Limb (tissue), 2 donors: Measurements from ENCODE around the gene SLC31A1.
"Not testable (repeated sequence)": the region's sequence is repeated elsewhere in the genome, so short reads cannot be mapped to it uniquely, and the experiment has no call there.

Experiments
- DNase-seq, 2 donors: peaks; one replicate each; pipeline ENCODE4 v3.0.0-alpha.2; 2016; ENCODE audit errors: extremely low spot score in 2 of 2

SLC31A1 gene

DNA sequence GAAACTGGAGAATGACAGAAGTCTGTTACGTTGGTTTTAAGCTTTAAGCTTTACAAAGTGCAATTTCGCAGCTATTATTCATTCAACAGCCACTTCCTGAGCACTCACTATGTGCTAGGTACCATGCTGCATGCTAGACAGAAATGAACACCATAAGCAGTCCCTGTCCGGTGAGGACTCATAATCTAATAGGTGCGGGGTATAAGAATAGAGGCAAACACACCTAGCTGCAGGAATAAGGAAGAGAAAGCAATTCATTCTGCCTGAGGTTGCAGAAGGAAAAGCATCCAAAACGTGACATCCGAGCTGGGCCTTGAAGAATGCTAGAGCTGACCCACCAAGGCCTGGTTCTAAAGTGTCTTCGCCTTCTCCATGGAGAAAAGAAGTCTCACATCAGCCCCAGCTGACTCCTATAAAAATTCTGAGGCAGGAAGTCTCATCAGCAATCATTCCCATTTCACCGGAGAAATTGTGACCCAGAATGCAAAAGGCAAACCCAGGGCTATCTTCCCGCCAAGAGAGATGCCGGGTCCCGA, 809 bp upstream of the SLC31A1 start:
- no peak for DNase-seq

DNA sequence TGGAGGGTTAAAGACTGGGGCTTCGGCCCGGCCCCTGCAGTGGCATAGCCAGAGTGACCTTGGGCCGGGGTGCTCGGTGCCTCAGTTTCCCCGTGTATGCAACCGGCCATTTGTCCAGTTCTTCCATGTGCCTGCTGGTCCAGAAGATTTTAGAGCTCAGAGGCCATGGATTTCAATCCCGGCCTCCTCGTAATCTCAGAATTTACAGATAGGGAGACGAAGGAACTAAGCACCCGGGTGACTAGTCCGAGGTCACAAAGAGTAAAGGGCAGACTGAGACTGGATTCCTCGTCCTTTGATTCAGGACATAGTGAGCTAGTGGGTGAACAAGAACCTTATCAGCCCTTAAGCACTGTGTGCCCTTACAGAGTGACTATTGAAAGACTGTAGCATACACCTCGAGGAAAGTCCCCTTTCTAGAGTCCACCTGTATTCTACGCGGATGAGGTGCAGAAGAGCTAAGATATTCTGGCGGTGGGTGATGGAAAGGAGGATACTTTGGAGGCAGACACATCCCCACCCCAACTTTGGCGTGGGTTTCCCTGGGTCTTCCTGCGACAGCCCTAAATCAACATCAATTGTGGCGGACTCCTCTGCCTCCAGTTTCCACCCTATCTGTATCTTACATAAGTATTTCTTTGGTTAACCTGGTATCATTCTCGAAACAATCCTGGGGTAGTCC, 597 bp downstream of the SLC31A1 start:
- no peak for DNase-seq

DNA sequence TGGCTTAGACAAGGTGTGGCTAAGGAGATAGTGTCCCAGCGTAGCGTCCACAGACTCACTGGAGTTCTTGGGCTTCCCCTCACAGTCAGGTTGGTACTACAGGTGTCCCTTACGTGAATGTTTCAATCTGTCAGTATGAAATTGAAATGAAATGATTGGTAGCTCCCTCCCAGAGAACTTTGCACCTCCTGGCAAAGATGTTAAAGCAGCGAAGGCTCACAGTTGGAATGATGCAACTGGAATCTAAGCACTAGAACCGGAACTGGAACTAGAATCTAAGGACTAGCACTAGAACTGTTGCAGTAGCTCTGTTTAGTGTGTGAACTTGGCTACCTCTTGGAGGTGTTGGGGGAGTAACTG, 1.1 kb downstream of the SLC31A1 start:
- no peak for DNase-seq

DNA sequence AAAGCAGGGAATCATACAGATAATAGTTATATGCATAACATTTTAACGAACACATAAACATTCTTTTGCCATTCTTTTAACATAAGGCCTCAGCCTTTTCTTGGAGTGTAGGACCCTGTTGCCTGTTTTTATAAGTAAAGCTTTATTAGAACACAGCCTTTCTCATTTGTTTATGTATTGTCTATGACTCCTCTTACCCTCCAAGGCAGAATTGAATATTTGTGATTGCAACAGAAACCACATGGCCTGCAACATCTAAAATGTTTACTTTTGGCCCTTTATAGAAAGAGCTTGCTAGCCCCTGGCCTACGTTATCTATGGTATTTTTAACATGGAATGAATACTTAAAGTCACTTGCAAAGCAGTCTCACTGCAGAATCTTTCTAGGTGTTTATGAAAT, 2.6 kb downstream of the SLC31A1 start:
- DNase-seq = no peak

DNA sequence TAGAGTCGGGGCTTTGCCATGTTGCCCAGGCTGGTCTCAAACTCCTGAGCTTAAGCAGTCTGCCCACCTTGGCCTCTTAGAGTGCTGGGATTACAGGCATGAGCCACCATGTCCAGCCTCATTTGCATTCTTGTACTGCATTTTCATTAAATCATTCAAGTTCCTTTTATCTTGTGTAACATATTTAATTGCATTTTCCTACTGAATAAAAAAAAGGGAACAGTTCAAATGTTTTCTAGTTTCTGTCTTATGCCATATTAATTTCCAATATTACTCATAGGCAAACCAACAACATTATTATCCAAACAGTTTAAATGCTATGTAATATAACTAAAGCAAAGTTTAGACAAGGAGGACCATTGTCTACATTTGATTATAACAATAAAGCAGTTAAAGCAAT, 6.1 kb downstream of the SLC31A1 start:
- DNase-seq = no peak

DNA sequence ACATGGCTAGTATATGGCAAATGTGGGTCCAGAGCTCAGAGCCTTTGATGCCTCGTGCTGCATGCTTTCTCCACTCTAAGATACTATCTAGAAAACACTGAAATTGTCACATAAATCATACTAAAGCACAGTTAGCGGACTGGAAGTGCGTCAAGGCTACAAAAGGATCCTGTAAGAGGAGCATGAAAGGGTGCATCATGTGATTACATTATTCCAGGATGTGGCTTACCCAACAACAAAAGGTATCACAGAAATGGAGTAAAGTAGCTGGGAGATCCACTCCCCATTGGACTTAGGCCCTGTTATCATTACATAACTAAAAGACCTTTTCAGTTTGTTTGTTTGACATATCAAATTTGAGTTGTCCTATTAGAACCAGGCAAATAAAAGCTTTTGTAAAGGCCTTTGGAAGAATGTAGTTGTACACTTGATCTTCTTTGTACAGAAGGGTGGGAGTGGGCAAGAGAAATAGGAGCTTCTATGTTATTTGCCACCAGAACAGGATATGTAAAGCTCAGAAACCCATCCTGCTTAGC, 6.9 kb downstream of the SLC31A1 start:
- DNase-seq = no peak

DNA sequence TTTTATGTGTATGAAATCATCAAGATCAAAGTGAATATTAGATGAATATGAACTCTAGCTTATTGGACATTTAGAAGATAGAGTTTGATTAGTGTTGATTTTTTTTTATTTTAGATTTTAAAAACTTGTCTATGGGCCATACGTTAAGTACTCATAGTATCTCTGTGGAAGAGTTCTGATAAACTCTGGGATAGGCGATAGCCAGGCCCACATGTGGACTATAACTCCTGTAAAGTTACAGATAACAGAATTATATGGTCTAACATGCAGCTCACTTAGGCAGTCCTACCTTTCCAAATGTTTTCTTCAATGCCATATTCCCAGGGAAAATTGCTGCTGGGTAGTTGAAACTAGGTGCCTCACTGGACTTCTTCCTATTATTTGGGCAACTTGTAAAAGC, 10.4 kb downstream of the SLC31A1 start:
- no peak for DNase-seq

DNA sequence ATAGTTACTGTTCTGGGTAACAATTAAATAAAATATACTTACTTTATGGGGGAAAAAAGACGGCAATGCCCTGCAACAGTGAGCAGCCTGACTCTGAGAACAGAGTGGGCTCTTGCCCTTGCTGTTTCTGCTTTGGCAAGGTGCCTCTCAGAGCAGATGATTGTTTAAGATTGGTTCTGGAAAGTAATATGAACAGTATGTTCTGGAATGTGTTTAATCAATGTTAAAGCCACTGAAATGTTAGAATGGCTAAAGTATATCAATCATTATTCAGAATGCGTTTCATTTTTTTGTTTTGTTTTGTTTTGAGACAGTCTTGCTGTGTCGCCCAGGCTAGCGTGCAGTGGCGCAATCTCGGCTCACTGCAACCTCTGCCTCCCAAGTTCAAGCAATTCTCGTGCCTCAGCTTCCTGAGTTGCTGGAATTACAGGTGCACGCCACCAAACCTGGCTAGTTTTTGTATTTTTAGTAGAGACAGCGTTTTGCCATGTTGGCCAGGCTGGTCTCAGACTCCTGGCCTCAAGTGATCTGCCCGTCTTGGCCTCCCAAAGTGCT, 14.4 kb downstream of the SLC31A1 start:
- DNase-seq = not testable (repeated sequence)

DNA sequence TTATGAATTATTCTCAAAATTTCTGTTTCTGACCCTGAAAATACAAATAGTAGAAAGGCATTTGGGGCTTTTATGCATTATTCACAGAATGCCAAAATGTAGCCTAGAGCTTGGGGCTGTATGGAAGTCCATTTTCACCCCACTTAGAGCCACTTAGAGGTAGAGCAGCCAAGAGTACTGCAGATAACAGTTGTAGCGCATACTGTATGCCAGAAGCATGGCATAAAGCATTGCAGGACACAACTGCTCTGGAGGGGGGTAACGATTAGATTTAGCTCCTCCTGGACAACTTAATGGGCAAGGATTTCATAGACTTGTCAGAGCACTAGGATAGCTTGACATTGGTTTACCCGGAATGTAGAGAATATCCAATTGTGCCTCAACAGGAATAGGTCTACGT, 15.7 kb downstream of the SLC31A1 start:
- no peak for DNase-seq

DNA sequence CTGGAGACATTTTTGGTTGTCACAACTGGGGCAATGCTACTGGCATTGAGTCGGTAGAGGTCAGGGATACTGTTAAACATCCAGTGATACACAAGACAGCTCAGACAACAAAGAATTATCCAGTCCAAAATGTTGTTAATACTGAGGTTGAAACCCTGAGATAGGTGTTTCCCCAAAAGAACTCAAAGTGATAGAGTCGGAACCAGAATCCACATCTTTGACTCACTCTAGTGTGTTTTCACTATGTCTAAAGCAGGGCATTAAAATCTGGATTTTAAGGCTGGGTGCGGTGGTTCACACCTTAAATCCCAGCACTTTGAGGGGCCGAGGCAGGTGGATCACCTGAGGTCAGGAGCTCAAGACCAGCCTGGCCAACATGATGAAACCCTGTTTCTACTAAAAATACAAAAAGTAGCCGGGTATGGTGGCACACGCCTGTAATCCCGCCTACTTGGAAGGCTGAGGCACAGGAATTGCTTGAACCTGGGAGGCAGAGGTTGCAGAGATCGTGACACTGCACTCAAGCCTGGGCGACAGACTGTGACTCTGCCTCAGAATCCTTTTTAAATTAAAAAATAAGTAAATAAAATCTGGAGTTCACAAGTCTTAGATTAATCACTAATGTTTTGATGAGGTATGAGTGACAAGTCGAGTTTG, 17.0 kb downstream of the SLC31A1 start:
- no peak for DNase-seq

DNA sequence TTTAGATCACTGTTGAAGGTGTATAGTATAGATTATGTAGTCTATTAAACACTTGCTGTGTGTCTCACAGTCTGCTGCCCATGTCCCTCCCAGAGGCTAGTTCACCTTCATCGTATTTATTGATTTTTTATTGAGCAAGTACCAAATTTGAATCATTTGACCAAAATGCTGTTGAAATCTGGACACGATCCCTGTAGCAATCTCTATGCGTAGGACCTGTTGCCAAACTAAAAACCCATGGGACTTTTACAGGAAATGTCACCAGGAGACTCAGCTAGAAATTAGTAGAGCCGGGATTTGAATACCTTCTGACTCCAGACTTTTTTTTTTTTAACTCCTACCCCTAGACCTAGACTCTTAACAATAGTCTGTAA, 17.5 kb downstream of the SLC31A1 start:
- DNase-seq = no peak

DNA sequence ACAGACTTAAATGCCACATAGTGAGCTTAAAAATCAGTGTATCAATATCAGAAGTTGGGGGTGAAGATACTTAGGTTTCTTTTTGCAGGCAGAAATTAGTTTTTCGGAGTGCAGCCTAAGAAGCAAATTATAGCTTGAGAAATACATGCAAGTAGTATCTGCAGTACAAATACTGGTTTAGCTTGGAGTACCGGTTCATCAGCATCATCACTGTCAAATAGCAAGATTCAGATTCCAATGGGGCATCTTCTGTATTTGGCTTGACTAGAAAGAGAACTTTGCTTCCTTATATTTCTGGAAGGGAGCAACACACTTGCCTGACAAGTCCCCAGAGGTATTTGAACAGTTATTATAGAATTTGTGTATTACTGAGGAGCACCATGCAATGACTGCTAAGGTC, 19.8 kb downstream of the SLC31A1 start:
- no peak for DNase-seq

DNA sequence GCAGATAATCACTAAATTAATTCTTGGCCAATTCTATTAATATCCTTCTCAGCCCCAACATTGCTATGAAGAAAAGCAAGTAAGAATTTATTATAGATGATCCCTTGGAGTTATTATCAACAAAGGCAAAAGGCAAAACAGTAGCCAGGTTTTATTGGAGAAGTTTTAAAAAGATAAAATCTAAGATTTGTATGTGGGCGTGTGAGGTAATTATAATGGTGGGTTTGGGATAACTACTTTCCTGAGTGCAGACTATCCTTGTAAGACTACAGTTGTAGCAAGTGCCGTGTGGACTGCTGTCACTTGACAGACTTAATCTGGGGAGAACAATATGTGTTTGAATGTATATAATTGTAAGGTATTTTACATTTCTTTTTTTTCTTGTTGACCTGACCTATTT, 23.2 kb downstream of the SLC31A1 start:
- DNase-seq = no peak

DNA sequence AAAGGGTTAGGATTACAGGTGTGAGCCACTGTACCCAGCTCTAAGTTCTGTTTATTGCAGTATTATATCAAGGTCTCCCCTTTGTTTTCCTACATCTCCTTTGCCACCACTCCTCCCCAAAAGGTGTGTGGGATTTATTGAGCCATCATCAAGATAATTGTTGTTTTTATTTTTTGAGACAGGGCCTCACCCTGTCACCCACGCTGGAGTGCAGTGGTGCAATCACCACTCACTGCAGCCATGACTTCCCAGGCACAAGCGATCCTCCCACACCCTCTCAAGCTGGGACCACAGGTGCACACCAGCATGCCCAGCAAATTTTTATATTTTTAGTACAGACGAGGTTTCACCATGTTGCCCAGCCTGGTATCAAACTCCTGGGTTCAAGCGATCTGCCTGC, 24.6 kb downstream of the SLC31A1 start:
- no peak for DNase-seq

DNA sequence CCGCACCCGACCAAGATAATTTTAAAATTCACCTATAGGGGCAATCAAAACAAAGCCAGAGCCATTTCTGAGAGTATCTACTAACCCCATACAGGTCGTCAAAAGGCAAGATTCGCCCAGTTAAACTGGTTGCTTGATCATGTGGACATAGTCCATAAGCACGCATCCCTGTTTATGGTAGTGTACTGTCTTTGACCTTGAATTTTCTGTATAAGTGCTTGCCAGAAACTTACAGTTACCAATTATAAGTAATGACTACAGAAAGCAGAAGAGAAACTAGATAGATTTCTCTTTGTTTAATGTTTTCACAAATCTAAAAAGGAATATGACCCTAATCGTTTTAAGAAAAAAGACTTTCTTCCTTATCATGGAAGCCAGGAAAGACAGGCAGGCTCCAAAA, 25.6 kb downstream of the SLC31A1 start:
- no peak for DNase-seq

DNA sequence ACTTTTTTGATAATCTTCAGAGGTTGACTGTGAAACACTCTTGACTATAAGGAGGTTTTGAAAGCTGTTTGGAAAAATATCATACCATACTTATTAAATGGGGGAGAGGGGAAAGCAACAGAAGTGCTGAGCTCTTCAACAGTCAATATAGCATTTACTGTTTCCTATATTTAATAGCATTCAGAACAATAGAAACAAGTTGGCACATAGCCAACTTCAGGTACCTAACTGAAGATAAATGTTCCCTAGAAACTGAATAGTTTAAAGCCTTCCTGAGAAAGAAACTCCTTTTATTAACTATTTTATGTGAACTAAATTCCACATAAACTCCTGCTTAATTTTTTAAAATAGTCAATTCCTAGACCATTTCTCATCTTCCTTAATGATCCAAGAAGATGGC, 26.3 kb downstream of the SLC31A1 start:
- DNase-seq = no peak

DNA sequence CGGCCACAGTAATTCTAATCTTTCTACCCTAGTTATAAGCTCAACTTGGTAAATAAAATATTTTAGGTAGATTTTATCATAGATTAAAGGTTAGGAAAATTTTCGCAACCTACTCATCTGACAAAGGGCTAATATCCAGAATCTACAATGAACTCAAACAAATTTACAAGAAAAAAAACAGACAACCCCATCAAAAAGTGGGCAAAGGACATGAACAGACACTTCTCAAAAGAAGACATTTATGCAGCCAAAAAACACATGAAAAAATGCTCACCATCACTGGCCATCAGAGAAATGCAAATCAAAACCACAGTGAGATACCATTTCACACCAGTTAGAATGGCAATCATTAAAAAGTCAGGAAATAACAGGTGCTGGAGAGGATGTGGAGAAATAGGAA, 28.3 kb downstream of the SLC31A1 start:
- DNase-seq = not testable (repeated sequence)

DNA sequence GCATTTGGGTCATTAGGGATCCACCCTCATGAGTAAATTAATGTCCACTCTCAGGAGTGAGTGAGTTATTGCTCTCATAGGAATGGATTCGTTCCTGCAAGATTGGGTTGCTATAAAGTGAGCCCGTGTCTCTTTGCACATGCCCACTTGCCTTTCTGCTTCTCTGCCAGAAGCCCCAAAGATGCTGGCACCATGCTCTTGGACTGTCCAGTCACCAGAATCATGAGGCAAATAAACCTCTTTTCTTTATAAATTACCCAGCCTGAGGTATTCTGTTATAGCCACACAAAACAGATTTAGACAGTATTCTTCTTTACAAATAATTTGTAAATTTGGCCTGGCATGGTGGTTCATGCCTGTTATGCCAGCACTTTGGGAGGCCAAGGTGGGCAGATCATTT, 29.5 kb downstream of the SLC31A1 start:
- DNase-seq = no peak

DNA sequence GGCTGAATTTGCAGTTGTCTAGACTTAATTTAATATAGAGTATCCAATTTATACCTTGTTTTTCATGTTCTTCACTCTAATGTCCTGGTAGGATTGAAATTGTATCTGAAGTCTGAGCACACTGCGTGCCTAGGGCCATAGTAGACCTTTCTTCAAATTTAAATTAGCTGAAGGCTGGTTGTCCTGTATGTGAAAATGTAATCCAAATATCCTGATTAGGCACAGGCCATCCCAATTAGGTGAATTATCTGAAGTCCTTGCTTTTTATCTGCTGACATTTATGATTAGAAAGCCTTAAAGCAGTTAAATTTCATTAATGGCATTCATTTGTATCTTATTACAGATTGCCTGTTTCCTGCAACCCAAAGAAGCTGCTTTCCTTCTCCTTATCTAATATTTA, 33.6 kb downstream of the SLC31A1 start:
- no peak for DNase-seq

DNA sequence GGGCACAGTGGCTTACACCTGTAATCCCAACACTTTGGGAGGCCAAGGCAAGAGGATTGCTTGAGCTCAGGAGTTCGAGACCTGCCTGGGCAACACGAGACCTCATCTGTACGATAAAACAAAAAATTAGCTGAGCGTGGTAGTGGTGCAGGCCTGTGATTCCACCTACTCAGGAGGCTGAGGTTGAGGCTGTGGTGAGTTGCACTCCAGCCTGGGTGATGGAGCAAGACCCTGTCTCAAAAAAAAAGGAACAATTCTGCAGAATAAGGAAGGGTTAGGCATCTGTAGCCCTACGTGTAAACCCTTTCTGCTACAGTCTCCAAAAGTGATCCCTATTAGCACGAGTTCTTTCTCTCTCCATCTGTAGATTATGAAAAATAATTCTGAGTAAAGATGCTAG, 34.1 kb downstream of the SLC31A1 start:
- DNase-seq = no peak

DNA sequence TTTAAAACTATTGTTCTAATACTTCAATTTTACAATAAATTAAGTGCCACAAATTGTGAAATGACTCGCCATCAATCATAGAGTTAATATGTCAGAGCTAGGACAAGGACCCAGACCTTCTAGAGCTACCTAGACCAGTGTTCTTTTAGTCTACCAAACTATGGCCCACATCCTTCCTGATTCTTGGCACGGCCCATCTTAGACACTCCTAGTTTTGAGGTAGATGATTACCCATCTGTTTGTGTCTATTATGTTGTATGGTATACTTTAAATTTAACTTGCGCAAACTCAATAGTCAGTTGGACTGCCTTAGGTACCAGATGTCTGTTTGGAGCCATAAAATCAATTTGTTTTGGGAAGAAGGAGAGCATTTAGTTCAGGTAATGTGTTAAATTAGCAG, 36.5 kb downstream of the SLC31A1 start:
- no peak for DNase-seq

DNA sequence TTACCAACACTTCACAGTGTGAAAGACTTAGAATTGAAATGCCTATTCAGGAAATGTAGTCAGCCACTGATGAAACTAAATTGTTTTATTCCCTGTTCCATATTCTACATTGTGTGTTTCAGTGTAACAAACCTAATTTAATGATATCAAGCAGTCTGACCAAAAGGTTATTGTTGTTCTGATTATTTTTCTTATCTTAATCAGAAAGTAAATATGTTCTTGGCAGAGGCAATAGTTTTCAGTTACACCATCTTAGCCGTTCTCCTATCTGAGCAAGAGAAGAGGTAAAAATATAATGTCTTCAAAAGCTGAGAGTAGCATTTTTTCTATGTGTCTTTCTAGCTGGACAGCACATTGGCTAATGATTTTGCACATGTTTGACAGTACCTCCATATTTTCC, 36.9 kb downstream of the SLC31A1 start:
- DNase-seq = no peak
